Panc1 (cell line): ENCODE data around the gene LIMCH1. TPM values are rescaled to one million over a fixed set of nuclear protein-coding genes. Genes with fewer than 3 reads are reported as not detected.

Source experiments
- ATAC-seq: fragments of 200-7000 bp; cut with Tn5 transposase; 2 replicates; pipeline ENCODE4 v1.9.1; 2020; ENCODE audit warnings: mild to moderate bottlenecking, moderate library complexity
- BruUV-seq: library from RNA; stranded (reverse); fragments of 400-500 nt; replicated peaks from 2 replicates; lab custom pipeline; 2021; lab: Mats Ljungman, UMichigan
- CTCF ChIA-PET: fragments of 300-600 bp; sonication (Branson Sonifier 250); formaldehyde crosslinking; loops from one replicate; lab custom pipeline; 2022; ENCODE audit warnings: antibody characterized with exemption; lab: Charles Lee
- POLR2A ChIA-PET: fragments of 300-600 bp; sonication (Branson Sonifier 250); formaldehyde crosslinking; loops from one replicate; lab custom pipeline; 2022; ENCODE audit warnings: antibody characterized with exemption; lab: Charles Lee
- DNase-seq: peaks from one replicate; pipeline ENCODE4 v3.0.0-alpha.2; 2010; ENCODE audit warnings: low read depth, low spot score
- H3K27ac ChIP-seq: 2 replicates; pipeline ENCODE4 v1.5.1; 2011; ENCODE audit warnings: mild to moderate bottlenecking, low read length, inconsistent platforms
- H3K27me3 ChIP-seq: fragments of 200-500 bp; sonication (Bioruptor generic); 2 replicates; pipeline ENCODE4 v1.6.0; 2014; ENCODE audit warnings: low read length, inconsistent platforms; ENCODE audit not compliant: control insufficient read depth, insufficient read depth
- H3K36me3 ChIP-seq: fragments of 200-500 bp; sonication (Bioruptor generic); 2 replicates; pipeline ENCODE4 v1.5.1; 2014; ENCODE audit warnings: inconsistent platforms, mild to moderate bottlenecking, low read length, moderate library complexity; ENCODE audit not compliant: control insufficient read depth, insufficient read depth
- H3K4me1 ChIP-seq: 2 replicates; pipeline ENCODE4 v1.5.1; 2011; ENCODE audit warnings: inconsistent platforms, mild to moderate bottlenecking, low read length, moderate library complexity; ENCODE audit not compliant: control insufficient read depth, insufficient read depth
- H3K4me3 ChIP-seq, 2 experiments: 2 replicates each; pipeline ENCODE4 v1.5.1; 2011 to 2012; ENCODE audit warnings: low read depth in 2 of 2, low read length in 2 of 2, mild to moderate bottlenecking in 2 of 2, inconsistent platforms in 1 of 2, moderate library complexity in 1 of 2
- H3K9me3 ChIP-seq: fragments of 200-500 bp; sonication (Bioruptor generic); 2 replicates; pipeline ENCODE4 v1.5.1; 2014; ENCODE audit warnings: low read depth, mild to moderate bottlenecking, inconsistent platforms, low read length, moderate library complexity; ENCODE audit not compliant: control insufficient read depth, insufficient read depth
- CTCF ChIP-seq: fragments of 450-650 bp; IDR thresholded peaks from 2 replicates; pipeline ENCODE4 v1.5.1; 2017; ENCODE audit warnings: mild to moderate bottlenecking
- POLR2AphosphoS5 ChIP-seq: IDR thresholded peaks from 2 replicates; pipeline ENCODE4 v1.6.1; 2012; ENCODE audit warnings: mild to moderate bottlenecking, low read depth, low read length, moderate library complexity
- REST ChIP-seq, 2 experiments: IDR thresholded peaks; 2 replicates each; pipeline ENCODE4 v1.6.1; 2011 to 2012; ENCODE audit warnings: low read depth in 2 of 2, control low read depth in 1 of 2, low read length in 1 of 2, mild to moderate bottlenecking in 1 of 2, moderate library complexity in 1 of 2; ENCODE audit not compliant: insufficient read depth in 1 of 2
- SIN3A ChIP-seq: IDR thresholded peaks from 2 replicates; pipeline ENCODE4 v1.6.1; 2012; ENCODE audit warnings: low read depth, mild to moderate bottlenecking, low read length, moderate library complexity, borderline replicate concordance; ENCODE audit not compliant: insufficient read depth
- TCF7L2 ChIP-seq: IDR thresholded peaks from 2 replicates; pipeline ENCODE4 v1.6.1; 2011; ENCODE audit warnings: mild to moderate bottlenecking, low read depth, low read length, inconsistent platforms
- in situ Hi-C: cut with HindIII; loops from 2 replicates; pipeline ENCODE4 v1.10.0; 2016; ENCODE audit warnings: low sequenced_read_pairs, low pct_unique_long_range_greater_than_20kb
- intact Hi-C: fragments of 100-400 bp; cut with micrococcal nuclease; formaldehyde crosslinking; loops from one replicate; pipeline ENCODE4 v1.10.0; 2022; ENCODE audit not compliant: unreplicated experiment
- total RNA-seq: library from RNA; stranded (reverse); gene quantifications from one replicate; pipeline ENCODE4 v1.2.1, GENCODE V29; 2021; ENCODE audit not compliant: unreplicated experiment

Gene LIMCH1
- total RNA-seq, 1 experiment from 2014 or later: 3.3 TPM

- POLR2A ChIA-PET: no interaction called here
- in situ Hi-C loops: no loop called here
- no peak for ATAC-seq
Observed at GRCh38 chr4:41727861-41728572, 190.1 kb downstream of the LIMCH1 start.

GRCh38 chr4:41728573-41728913 is 190.6 kb downstream of the LIMCH1 start:
- no peak overlapping the region for H3K4me3 ChIP-seq
- no peak overlapping the region for H3K27ac ChIP-seq
- in situ Hi-C loops (no loop called here), intact Hi-C loops (no loop called here)
- ChIA-PET POLR2A (no interaction called here), CTCF (no interaction called here)
- no TSS peak for BruUV-seq
- no peaks in the 10 kb centered on the region for H3K4me1 ChIP-seq
- no peaks in the 10 kb centered on the region for H3K36me3 ChIP-seq
- TF ChIP-seq REST (IDR thresholded peaks at IDR 0.05; ENCODE audit: insufficient read depth in 1 of 2, low read depth in 2 of 2, low read length in 1 of 2) (no peak), CTCF (no peak), SIN3A (no peak), TCF7L2 (no peak), POLR2AphosphoS5 (no peak)
- H3K27me3 ChIP-seq: no peaks in the 10 kb centered on the region; the same call in 1 of the 2 replicates
- ATAC-seq: no peak
- DNase-seq: no peak
- H3K9me3 ChIP-seq: no peaks in the 10 kb centered on the region

More at GRCh38 chr4:41727861-41728572, 190.1 kb downstream of the LIMCH1 start:
- CTCF ChIA-PET: no interaction called here
- Histone ChIP-seq H3K4me3 (no peak overlapping the region), H3K4me1 (no peaks in the 10 kb centered on the region), H3K9me3 (no peaks in the 10 kb centered on the region), H3K27me3 (no peaks in the 10 kb centered on the region; the same call in 1 of the 2 replicates), H3K36me3 (no peaks in the 10 kb centered on the region), H3K27ac (no peak overlapping the region)
- intact Hi-C loops: no loop called here
- BruUV-seq: no TSS peak
- no peak for DNase-seq
- TF ChIP-seq POLR2AphosphoS5 (no peak), TCF7L2 (no peak), SIN3A (no peak), REST (IDR thresholded peaks at IDR 0.05; ENCODE audit: insufficient read depth in 1 of 2, low read depth in 2 of 2, low read length in 1 of 2) (no peak), CTCF (no peak)
